Vagina (tissue), 2 donors: Measurements from ENCODE around the gene FAF1. TPM values are rescaled to one million over a fixed set of nuclear protein-coding genes. Genes with fewer than 3 reads are reported as not detected.

Experiments used
- DNase-seq, 2 donors: peaks; one replicate each; pipeline ENCODE4 v3.0.0-alpha.2; 2017; ENCODE audit errors: extremely low spot score in 2 of 2
- H3K27ac ChIP-seq: fragments of 200-600 bp; sonication (generic); one replicate; pipeline ENCODE4 v1.5.1; 2019
- H3K27me3 ChIP-seq: fragments of 200-600 bp; sonication (generic); one replicate; pipeline ENCODE4 v1.5.1; 2019
- H3K36me3 ChIP-seq, 2 donors: fragments of 200-600 bp; sonication (generic); one replicate each; pipeline ENCODE4 v1.5.1; 2017 to 2019
- H3K4me1 ChIP-seq: fragments of 200-600 bp; sonication (generic); one replicate; pipeline ENCODE4 v1.5.1; 2019
- H3K4me3 ChIP-seq, 2 donors: fragments of 200-600 bp; sonication (generic); 1 replicate in 1 of 2; 2 replicates in 1 of 2; pipeline ENCODE4 v1.5.1; 2016 to 2019
- H3K9me3 ChIP-seq: fragments of 200-600 bp; sonication (generic); one replicate; pipeline ENCODE4 v1.5.1; 2019
- POLR2A ChIP-seq, 2 donors: fragments of 450-650 bp; IDR thresholded peaks; one replicate each; pipeline ENCODE4 v1.6.1; 2017; ENCODE audit warnings: antibody characterized with exemption in 2 of 2, mild to moderate bottlenecking in 2 of 2, moderate library complexity in 2 of 2
- POLR2AphosphoS5 ChIP-seq, 2 donors: sonication (generic); formaldehyde crosslinking; IDR thresholded peaks; one replicate each; pipeline ENCODE4 v1.9.0; 2017; ENCODE audit warnings: antibody characterized with exemption in 2 of 2, mild to moderate bottlenecking in 2 of 2, low read depth in 1 of 2; ENCODE audit not compliant: insufficient read depth in 1 of 2
- intact Hi-C: fragments of 100-400 bp; cut with DNase I; formaldehyde crosslinking; loops from one replicate; pipeline ENCODE4 v1.15.1; 2023
- small RNA-seq: library from RNA; depleted of rRNA; stranded (forward); fragments of <200 nt; gene quantifications from one replicate; pipeline ENCODE3, GENCODE V24; 2016
- total RNA-seq: library from RNA; depleted of rRNA; stranded (reverse); fragments of >200 nt; gene quantifications from one replicate; pipeline ENCODE4 v1.2.3, GENCODE V29; 2016
- TF ChIP-seq, protein P1 (sequence below), 3 experiments: fragments of 450-650 bp in 2 of 3; fragments of 200-600 bp in 1 of 3; sonication (generic) in 1 of 3; IDR thresholded peaks; one replicate each; pipeline ENCODE4 v1.5.1; 2017 to 2019; ENCODE audit warnings: antibody characterized with exemption in 3 of 3, mild to moderate bottlenecking in 2 of 3, moderate library complexity in 2 of 3

FAF1 gene
- total RNA-seq, 1 donor from 2014 or later = 40.0 TPM

DNA sequence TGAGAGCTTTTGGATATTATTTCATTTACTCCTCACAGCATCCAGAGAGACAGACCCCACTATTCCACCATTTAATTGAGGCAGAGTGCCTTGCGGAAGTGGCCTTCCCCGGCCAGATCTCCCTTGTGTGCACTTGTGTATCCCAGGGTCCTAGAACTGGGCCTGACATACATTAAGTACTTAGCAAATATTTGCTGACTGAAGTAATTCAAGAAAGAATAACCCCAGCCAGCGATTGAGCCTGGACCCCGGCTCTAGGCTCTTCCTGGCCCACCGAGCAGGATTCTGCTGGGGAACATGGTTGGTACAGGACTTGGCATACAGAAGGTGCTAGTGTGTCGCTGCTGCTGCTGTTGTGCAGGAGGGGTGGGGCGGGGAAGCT is 545.2 kb downstream of the FAF1 start:
- intact Hi-C loops = no loop called here
- Histone ChIP-seq H3K27me3 (peaks cover 36% of the 10 kb centered on the region), H3K27ac (no peak overlapping the region), H3K4me3 (no peak overlapping the region), H3K9me3 (no peaks in the 10 kb centered on the region), H3K4me1 (peaks cover 29% of the 10 kb centered on the region), H3K36me3 (no peaks in the 10 kb centered on the region)
- DNase-seq = no peak
- TF ChIP-seq POLR2AphosphoS5 (IDR thresholded peaks at IDR 0.05; ENCODE audit: insufficient read depth in 1 of 2, low read depth in 1 of 2) = no peak
- no peak for TF ChIP-seq POLR2A (IDR thresholded peaks at IDR 0.05)
- TF ChIP-seq, protein P1, sequence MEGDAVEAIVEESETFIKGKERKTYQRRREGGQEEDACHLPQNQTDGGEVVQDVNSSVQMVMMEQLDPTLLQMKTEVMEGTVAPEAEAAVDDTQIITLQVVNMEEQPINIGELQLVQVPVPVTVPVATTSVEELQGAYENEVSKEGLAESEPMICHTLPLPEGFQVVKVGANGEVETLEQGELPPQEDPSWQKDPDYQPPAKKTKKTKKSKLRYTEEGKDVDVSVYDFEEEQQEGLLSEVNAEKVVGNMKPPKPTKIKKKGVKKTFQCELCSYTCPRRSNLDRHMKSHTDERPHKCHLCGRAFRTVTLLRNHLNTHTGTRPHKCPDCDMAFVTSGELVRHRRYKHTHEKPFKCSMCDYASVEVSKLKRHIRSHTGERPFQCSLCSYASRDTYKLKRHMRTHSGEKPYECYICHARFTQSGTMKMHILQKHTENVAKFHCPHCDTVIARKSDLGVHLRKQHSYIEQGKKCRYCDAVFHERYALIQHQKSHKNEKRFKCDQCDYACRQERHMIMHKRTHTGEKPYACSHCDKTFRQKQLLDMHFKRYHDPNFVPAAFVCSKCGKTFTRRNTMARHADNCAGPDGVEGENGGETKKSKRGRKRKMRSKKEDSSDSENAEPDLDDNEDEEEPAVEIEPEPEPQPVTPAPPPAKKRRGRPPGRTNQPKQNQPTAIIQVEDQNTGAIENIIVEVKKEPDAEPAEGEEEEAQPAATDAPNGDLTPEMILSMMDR (IDR thresholded peaks at IDR 0.05) = no peak

DNA sequence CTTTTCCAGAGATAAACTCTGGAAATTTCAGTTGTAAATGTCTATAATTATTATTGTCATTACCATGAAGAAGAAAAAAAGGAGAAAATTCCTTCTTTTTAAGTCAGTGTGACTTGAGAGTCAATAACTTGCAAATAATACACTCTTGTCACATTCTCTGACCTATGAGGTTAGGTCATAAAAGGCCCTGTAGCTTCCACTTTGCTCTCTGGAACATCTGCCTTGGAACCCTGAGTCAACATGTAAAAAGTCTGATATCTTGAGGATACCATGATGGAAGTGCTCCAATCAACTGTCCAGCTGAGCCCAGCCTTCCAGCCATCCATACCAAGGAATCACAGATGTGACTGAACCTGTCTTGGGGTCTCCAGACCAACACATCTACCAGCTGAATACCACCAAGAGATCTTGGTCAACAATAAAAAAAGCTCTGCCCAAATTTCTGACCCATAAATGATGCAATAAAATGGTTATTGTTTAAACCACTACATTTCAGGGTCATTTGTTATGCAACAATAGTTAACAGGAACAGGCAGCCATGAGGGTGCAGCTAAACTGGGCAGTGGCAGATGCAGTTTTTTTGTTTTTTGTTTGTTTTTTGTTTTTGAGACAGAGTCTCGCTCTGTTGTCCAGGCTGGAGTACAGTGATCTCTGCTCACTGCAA is 547.1 kb downstream of the FAF1 start:
- TF ChIP-seq POLR2A (IDR thresholded peaks at IDR 0.05) (no peak), POLR2AphosphoS5 (IDR thresholded peaks at IDR 0.05; ENCODE audit: insufficient read depth in 1 of 2, low read depth in 1 of 2) (no peak)
- TF ChIP-seq, protein P1 (IDR thresholded peaks at IDR 0.05) = no peak
- H3K4me3 ChIP-seq = no peak overlapping the region
- peaks cover 24% of the 10 kb centered on the region for H3K27me3 ChIP-seq
- peaks cover 17% of the 10 kb centered on the region for H3K4me1 ChIP-seq
- H3K36me3 ChIP-seq = no peaks in the 10 kb centered on the region
- H3K9me3 ChIP-seq = no peaks in the 10 kb centered on the region
- intact Hi-C loops = no loop called here
- H3K27ac ChIP-seq = no peak overlapping the region
- no peak for DNase-seq

DNA sequence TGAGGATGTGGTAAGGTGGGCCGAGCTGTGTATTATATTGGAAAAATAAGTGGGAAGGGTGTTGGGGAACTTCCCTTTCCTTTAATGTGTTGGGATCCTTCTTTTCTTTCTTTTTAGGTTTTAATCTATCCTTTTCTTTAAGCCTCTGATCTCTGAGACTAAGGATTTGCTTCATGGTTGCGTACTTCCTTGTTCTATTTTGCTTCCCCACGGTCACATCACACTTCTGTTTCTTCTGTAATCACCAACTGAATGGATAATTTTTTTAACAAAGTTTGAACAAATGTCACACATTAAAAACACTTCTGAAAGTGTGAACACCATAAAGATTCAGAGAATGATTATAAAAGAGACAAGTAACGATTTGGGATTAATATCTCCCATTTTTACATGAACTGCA is 554.3 kb downstream of the FAF1 start:
- TF ChIP-seq, protein P1 (IDR thresholded peaks at IDR 0.05) = no peak
- no peak for TF ChIP-seq POLR2AphosphoS5 (IDR thresholded peaks at IDR 0.05; ENCODE audit: insufficient read depth in 1 of 2, low read depth in 1 of 2)
- TF ChIP-seq POLR2A (IDR thresholded peaks at IDR 0.05) = no peak
- H3K36me3 ChIP-seq = no peaks in the 10 kb centered on the region
- no peak overlapping the region for H3K27ac ChIP-seq
- no peaks in the 10 kb centered on the region for H3K9me3 ChIP-seq
- no peak for DNase-seq
- intact Hi-C loops = no loop called here
- no peaks in the 10 kb centered on the region for H3K27me3 ChIP-seq
- no peaks in the 10 kb centered on the region for H3K4me1 ChIP-seq
- H3K4me3 ChIP-seq = no peak overlapping the region

DNA sequence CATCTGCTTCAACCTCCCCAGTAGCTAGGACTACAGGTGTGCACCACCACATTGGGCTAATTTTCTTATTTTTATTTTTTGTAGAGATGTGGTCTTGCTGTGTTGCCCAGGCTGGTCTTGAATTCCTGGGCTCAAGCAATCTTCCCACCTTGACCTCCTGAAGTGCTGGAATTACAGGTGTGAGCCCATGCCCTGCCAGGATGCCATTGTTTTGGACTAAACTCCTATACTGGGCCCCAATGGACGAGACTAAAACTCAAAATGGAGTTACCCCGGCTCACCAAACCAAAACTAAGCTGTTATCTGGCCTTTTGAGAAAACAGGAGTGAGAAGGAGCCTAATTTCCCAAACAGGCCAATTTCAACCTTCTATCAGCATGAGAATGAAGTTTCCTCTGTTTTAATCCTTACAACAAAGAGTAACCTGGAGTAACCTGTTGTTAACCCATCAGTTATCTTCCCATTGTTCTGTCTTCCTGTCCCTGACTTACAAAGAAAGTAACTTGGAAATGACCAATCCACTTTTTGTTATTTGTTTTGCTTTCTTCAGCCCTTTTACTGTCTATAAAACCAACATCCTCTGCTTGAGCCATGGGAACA is 566.4 kb downstream of the FAF1 start:
- Histone ChIP-seq H3K36me3 (no peaks in the 10 kb centered on the region), H3K9me3 (no peaks in the 10 kb centered on the region), H3K4me1 (no peaks in the 10 kb centered on the region), H3K27ac (no peak overlapping the region), H3K27me3 (no peaks in the 10 kb centered on the region), H3K4me3 (no peak overlapping the region)
- TF ChIP-seq, protein P1 (IDR thresholded peaks at IDR 0.05) = no peak
- no peak for TF ChIP-seq POLR2A (IDR thresholded peaks at IDR 0.05)
- no peak for TF ChIP-seq POLR2AphosphoS5 (IDR thresholded peaks at IDR 0.05; ENCODE audit: insufficient read depth in 1 of 2, low read depth in 1 of 2)
- intact Hi-C loops = no loop called here
- no peak for DNase-seq

Small RNA genes within 50 kb of the gene (small RNA-seq; reads per million reads assigned to genes)
- not detected for gene RNU6-1026P

Other genes starting within 250 kb of the FAF1 start
- 22.8 TPM for gene CDKN2C, start 10.0 kb upstream of the FAF1 start, total RNA-seq
- gene C1orf185, start 142.0 kb upstream of the FAF1 start, total RNA-seq = not detected